Mesenteric fat pad (tissue), 1 donor: ENCODE results near the gene BRMS1L. TPM values are rescaled to one million over a fixed set of nuclear protein-coding genes. Genes with fewer than 3 reads are reported as not detected.
"Not testable (repeated sequence)": the region's sequence is repeated elsewhere in the genome, so short reads cannot be mapped to it uniquely, and the experiment has no call there.

Source experiments
- DNase-seq: peaks from one replicate; pipeline ENCODE4 v3.0.0-alpha.2; 2020; ENCODE audit warnings: low spot score
- long read RNA-seq: library from polyadenylated mRNA; unstranded; transcript quantifications from one replicate; pipeline ENCODE4 v2.0.0, GENCODE V29; 2020
- total RNA-seq: library from RNA; stranded (reverse); fragmentation: NEBNext Ultra II Directional; extraction: Animal tissue kit (Norgen Biotek cat#: 25700); gene quantifications from one replicate; pipeline ENCODE4 v1.2.1, GENCODE V29; 2021
- donor health status: DM: yes; HTN: yes; CAD: no.

The BRMS1L gene, protein sequence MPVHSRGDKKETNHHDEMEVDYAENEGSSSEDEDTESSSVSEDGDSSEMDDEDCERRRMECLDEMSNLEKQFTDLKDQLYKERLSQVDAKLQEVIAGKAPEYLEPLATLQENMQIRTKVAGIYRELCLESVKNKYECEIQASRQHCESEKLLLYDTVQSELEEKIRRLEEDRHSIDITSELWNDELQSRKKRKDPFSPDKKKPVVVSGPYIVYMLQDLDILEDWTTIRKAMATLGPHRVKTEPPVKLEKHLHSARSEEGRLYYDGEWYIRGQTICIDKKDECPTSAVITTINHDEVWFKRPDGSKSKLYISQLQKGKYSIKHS
- 6.9 TPM for total RNA-seq
- long read RNA-seq, transcript BRMS1L-201 (10 exons, 2,657 nt), result major isoform, 5 of 10 reads
- long read RNA-seq, partial matches to known transcripts, result 1 of 10 reads
- long read RNA-seq, other reads (novel, unspliced or antisense), result 4 of 10 reads

DNA sequence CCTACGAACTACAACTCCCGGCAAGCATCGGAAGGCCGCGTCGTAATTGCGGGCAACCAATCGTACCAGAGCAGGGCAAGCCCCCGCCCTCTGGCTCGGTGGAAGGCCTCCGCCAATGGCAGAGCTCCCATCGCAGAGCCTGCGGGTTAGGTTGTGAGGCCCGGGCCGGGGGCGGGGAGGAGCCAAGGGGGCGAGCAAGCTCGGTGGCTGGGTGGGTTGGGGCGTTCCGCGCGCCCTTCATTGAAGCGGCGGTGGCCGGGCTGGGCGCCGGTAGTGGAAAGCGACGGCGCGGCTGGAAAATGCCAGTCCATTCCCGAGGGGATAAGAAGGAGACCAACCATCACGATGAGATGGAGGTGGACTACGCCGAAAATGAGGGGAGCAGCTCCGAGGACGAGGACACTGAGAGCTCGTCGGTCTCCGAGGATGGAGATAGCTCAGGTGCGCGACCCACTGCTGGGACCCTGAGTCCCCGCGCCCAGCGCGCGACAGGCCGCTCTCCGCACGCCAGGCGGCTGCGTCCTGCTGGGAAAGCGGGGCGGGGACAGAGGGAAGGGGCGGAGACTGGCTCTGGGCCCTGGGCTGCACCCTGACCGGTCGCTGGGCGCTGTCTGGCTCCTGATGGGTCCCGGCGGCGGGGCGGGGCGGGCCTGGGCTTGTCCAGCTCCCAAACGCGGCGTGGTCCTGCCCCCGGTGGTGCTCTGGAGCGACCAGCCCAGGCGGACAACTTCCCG, at the start of gene BRMS1L:
BRMS1L (plus strand) TSS at position 121 of the 734 bp plus-strand sequence; CDS start at position 300, 179 bp downstream.
- DNase-seq, result peak; percentile 99

DNA sequence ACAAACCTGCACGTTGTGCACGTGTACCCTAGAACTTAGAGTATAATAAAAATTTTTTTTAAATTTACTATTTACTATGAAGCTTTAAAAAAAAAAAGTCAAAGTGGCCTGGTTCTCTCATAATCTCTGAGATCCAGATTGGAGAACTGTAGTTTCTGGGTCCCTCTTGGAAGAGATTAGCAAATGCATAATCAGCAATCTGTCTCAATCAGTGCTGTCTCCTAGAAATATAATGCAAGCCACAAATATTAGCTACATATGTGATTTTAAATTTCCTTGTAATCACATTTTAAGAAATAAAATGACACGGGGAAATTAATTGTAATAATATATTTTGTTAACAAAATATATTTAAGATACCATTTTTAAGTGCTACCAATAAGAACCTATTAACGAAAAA, 49.3 kb upstream of the BRMS1L start:
- DNase-seq, result no peak

GRCh38 chr14:35777550-35777949, 48.6 kb upstream of the BRMS1L start:
- DNase-seq, result not testable (repeated sequence)

- DNase-seq, result no peak
These were observed 46.8 kb upstream of the BRMS1L start for GRCh38 chr14:35779368-35779767.

- DNase-seq, result no peak
These were observed 42.4 kb upstream of the BRMS1L start for GRCh38 chr14:35783699-35784098.

DNA sequence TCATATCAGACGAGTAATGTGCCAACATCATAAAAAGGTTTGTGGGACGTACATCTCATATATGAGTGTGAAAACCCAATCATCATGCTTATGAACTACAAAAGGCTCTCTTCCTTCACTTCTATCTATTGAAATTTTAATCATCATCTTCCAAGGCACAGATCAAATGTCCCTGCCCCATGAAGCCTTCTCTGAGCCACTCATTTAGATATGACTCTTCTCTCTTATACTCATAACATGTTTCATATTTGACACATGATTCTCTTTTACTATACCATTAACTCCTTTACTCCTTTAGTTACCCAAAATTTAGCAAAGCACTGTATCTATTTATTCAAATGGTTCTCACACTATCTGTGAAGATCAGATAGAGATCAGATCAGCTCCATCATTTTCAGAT, 39.3 kb upstream of the BRMS1L start:
- DNase-seq, result no peak

DNA sequence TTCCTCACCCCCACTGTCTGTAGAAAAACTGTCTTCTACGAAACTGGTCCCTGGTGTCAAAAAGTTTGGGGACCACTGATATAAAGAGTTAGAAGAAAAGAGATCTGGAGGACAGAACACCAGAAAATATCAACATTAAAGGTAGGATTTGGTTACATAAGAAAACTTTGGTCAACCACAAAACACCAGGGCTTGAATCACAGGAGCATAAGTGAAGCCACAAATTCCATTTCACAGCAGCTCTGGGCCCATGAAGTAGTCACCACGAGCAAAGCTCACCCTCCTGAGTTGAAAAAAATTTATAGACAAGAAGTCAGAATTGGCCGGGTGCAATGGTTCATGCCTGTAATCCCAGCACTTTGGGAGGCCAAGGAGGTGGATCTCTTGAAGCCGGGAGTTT, 36.5 kb upstream of the BRMS1L start:
- DNase-seq, result no peak

- no peak for DNase-seq
These were observed 28.3 kb upstream of the BRMS1L start for GRCh38 chr14:35797796-35798195.

DNA sequence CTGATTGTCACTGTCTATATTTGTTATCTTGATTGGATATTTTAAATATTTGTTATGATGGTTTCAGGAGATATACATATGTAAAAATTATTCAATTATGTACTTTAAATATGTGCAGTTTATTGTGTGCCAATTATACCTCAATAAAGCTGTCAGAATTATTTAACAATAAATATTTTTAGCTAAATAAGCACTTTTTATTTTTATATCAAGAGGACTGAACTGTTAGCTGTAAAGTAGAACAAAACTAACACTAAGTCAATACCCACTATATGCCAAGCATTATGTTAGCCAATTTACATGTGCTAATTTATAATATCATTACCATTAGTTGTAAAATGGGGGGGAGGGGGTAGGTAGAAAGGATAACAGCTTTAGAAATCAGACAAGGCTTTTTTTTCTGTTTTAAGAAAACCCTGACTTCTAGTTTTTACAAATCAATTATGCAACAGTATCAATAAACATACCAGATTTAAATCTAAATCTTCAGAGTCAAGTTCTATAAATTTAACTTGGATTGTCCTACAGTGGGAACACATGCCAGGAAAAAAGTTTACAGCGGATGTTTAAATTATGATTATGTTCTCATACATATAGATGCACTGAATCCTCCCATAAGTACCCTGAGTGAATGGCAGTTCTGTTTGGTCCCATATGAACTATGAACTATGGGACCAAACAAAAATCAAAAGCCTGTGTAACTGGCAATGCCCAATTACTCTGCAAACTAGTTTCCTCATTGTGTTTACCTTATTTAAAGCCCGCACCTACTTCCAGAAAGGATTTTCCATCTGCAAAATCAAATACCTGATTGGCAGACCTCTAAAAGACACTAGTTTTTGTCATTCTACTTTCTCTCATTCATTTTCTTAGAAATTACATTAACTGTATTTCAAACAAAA, 19.9 kb upstream of the BRMS1L start:
- no peak for DNase-seq

DNA sequence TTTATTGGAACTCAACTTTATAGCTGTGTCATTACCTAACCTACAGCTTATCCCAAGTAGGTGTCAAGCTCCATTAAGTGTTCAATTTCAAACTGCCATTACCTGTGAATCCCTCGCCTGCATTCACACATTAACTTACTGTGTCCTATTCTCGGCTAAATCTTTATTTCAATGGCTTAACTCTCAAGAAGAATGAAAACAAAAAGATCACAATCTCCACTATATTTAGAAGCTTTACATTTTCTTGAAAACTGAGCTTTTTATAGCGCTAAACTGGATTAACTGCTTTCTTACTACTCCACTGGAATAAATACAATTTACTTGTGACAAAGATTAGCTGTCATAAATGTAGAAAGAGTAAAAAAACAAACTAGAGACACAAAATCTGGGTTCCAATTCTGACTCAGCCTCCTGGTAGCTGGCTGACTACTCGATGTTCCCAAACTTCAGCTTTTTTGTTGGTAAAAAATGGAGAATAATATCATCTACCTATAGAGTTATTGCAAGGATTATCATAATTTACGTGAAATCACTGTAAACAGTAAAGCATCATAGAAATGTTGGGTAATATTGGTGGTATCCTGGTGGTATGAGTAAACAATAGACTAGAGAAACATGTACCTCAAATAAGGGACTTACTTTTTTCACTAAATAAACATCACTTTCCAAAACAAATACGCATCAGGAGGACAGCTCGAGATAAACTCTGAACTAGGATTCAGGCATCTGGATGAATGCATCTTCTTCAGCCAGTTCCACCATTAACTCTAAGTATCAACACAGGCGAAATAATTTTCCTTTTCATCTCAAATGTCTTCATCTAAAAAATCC, 18.8 kb upstream of the BRMS1L start:
- no peak for DNase-seq

GRCh38 chr14:35808076-35808637, 18.0 kb upstream of the BRMS1L start:
- DNase-seq, result no peak

GRCh38 chr14:35808638-35809563, 17.2 kb upstream of the BRMS1L start, which contains the start of gene RALGAPA1:
TSS of gene RALGAPA1 (minus strand) at chr14:35809295. CDS start at chr14:35808835, 460 bp downstream.
- peak; percentile 96 for DNase-seq

DNA sequence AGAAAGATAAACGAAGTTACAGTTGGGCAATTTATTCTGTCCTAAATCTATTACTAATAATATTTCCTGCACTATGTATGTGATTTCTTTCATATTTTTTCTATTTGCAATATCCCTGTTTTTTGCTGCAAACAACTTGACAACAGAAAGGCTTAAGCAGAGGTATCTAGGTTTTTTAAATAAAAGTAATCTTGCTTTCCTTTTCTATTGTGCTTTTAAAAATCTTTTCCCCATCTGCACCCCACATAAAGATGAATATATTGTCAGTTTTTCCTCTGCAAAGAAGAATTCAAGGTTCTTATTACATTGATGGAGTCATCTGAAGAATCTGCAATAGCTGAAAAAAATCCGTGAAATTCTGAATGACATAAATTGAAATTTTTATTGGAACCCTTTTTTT, 16.5 kb upstream of the BRMS1L start:
- no peak for DNase-seq

GRCh38 chr14:35810963-35811362, 15.2 kb upstream of the BRMS1L start:
- DNase-seq, result no peak

- no peak for DNase-seq
These were observed 11.7 kb upstream of the BRMS1L start for GRCh38 chr14:35814371-35815005.

- DNase-seq, result no peak
These were observed 7.6 kb upstream of the BRMS1L start for GRCh38 chr14:35818346-35819115.
